Skeletal muscle satellite cell (primary cell): Measurements from ENCODE around the gene TNC.

Experiments used
- H3K27me3 ChIP-seq: 2 replicates; pipeline ENCODE4 v1.7.0; 2013; ENCODE audit warnings: low read length; ENCODE audit not compliant: control insufficient read depth, insufficient read depth
- H3K36me3 ChIP-seq: 2 replicates; pipeline ENCODE4 v1.7.0; 2013; ENCODE audit warnings: mild to moderate bottlenecking, control low read depth, low read length; ENCODE audit not compliant: insufficient read depth
- H3K4me1 ChIP-seq: 2 replicates; pipeline ENCODE4 v1.7.0; 2013; ENCODE audit warnings: low read length; ENCODE audit not compliant: control insufficient read depth, insufficient read depth
- H3K4me2 ChIP-seq: 2 replicates; pipeline ENCODE4 v1.7.0; 2013; ENCODE audit warnings: mild to moderate bottlenecking, low read length
- H3K4me3 ChIP-seq: 2 replicates; pipeline ENCODE4 v1.7.0; 2013; ENCODE audit warnings: low read length
- H3K9ac ChIP-seq: 2 replicates; pipeline ENCODE4 v1.7.0; 2013; ENCODE audit warnings: mild to moderate bottlenecking, low read depth, low read length, moderate library complexity
- H3K9me3 ChIP-seq: replicated peaks from 2 replicates; pipeline ENCODE4 v1.7.0; 2013; ENCODE audit warnings: mild to moderate bottlenecking, control low read depth, low read length

TNC gene

GRCh38 chr9:115148721-115149120 lies 30.8 kb upstream of the TNC start:
- no peak overlapping the region for H3K4me2 ChIP-seq
- H3K4me1 ChIP-seq: peaks cover 21% of the 10 kb centered on the region
- H3K9ac ChIP-seq: no peak overlapping the region
- H3K27me3 ChIP-seq: no peaks in the 10 kb centered on the region
- no peaks in the 10 kb centered on the region for H3K9me3 ChIP-seq
- H3K4me3 ChIP-seq: no peak overlapping the region
- no peaks in the 10 kb centered on the region for H3K36me3 ChIP-seq

- peak overlapping the region; percentile 7 for H3K9ac ChIP-seq
- H3K4me1 ChIP-seq: peaks cover 21% of the 10 kb centered on the region
- H3K4me2 ChIP-seq: peak overlapping the region; percentile 2
- H3K9me3 ChIP-seq: no peaks in the 10 kb centered on the region
- H3K27me3 ChIP-seq: no peaks in the 10 kb centered on the region
- no peak overlapping the region for H3K4me3 ChIP-seq
- no peaks in the 10 kb centered on the region for H3K36me3 ChIP-seq
These were observed 28.6 kb upstream of the TNC start for GRCh38 chr9:115146581-115147021.

- no peak overlapping the region for H3K9ac ChIP-seq
- H3K9me3 ChIP-seq: no peaks in the 10 kb centered on the region
- H3K4me2 ChIP-seq: no peak overlapping the region
- H3K4me3 ChIP-seq: no peak overlapping the region
- H3K36me3 ChIP-seq: no peaks in the 10 kb centered on the region
- H3K27me3 ChIP-seq: no peaks in the 10 kb centered on the region
- H3K4me1 ChIP-seq: peaks cover 21% of the 10 kb centered on the region
These were observed 26.7 kb upstream of the TNC start for GRCh38 chr9:115144706-115145105.

GRCh38 chr9:115143689-115144088 lies 25.7 kb upstream of the TNC start:
- Histone ChIP-seq H3K4me3 (no peak overlapping the region), H3K9ac (no peak overlapping the region), H3K9me3 (no peaks in the 10 kb centered on the region), H3K4me2 (no peak overlapping the region), H3K4me1 (peaks cover 21% of the 10 kb centered on the region), H3K27me3 (no peaks in the 10 kb centered on the region), H3K36me3 (no peaks in the 10 kb centered on the region)

- no peaks in the 10 kb centered on the region for H3K9me3 ChIP-seq
- H3K4me3 ChIP-seq: no peak overlapping the region
- H3K4me1 ChIP-seq: peaks cover 20% of the 10 kb centered on the region
- no peak overlapping the region for H3K4me2 ChIP-seq
- no peak overlapping the region for H3K9ac ChIP-seq
- no peaks in the 10 kb centered on the region for H3K27me3 ChIP-seq
- no peaks in the 10 kb centered on the region for H3K36me3 ChIP-seq
These were observed 24.7 kb upstream of the TNC start for GRCh38 chr9:115142517-115143270.

GRCh38 chr9:115142090-115142489 lies 24.1 kb upstream of the TNC start:
- Histone ChIP-seq H3K4me1 (peaks cover 14% of the 10 kb centered on the region), H3K4me2 (no peak overlapping the region), H3K9me3 (no peaks in the 10 kb centered on the region), H3K4me3 (no peak overlapping the region), H3K27me3 (no peaks in the 10 kb centered on the region), H3K9ac (no peak overlapping the region), H3K36me3 (no peaks in the 10 kb centered on the region)

- Histone ChIP-seq H3K27me3 (no peaks in the 10 kb centered on the region), H3K4me1 (peaks cover 9% of the 10 kb centered on the region), H3K9me3 (no peaks in the 10 kb centered on the region), H3K4me3 (no peak overlapping the region), H3K36me3 (no peaks in the 10 kb centered on the region), H3K4me2 (no peak overlapping the region), H3K9ac (no peak overlapping the region)
These were observed 23.7 kb upstream of the TNC start for GRCh38 chr9:115141612-115142011.

GRCh38 chr9:115138151-115138550 lies 20.2 kb upstream of the TNC start:
- Histone ChIP-seq H3K4me2 (no peak overlapping the region), H3K9me3 (no peaks in the 10 kb centered on the region), H3K4me1 (peaks cover 3% of the 10 kb centered on the region), H3K36me3 (no peaks in the 10 kb centered on the region), H3K4me3 (no peak overlapping the region), H3K9ac (no peak overlapping the region), H3K27me3 (no peaks in the 10 kb centered on the region)

GRCh38 chr9:115137526-115137925 lies 19.6 kb upstream of the TNC start:
- Histone ChIP-seq H3K27me3 (no peaks in the 10 kb centered on the region), H3K9me3 (no peaks in the 10 kb centered on the region), H3K4me2 (no peak overlapping the region), H3K4me1 (peaks cover 8% of the 10 kb centered on the region), H3K9ac (no peak overlapping the region), H3K36me3 (no peaks in the 10 kb centered on the region), H3K4me3 (no peak overlapping the region)

- Histone ChIP-seq H3K4me2 (no peak overlapping the region), H3K9ac (no peak overlapping the region), H3K4me3 (no peak overlapping the region), H3K4me1 (peaks cover 15% of the 10 kb centered on the region), H3K9me3 (no peaks in the 10 kb centered on the region), H3K36me3 (no peaks in the 10 kb centered on the region), H3K27me3 (no peaks in the 10 kb centered on the region)
These were observed 18.1 kb upstream of the TNC start for GRCh38 chr9:115135821-115136778.

- H3K9ac ChIP-seq: no peak overlapping the region
- no peaks in the 10 kb centered on the region for H3K27me3 ChIP-seq
- no peaks in the 10 kb centered on the region for H3K36me3 ChIP-seq
- H3K9me3 ChIP-seq: no peaks in the 10 kb centered on the region
- H3K4me1 ChIP-seq: peaks cover 15% of the 10 kb centered on the region
- H3K4me2 ChIP-seq: no peak overlapping the region
- H3K4me3 ChIP-seq: no peak overlapping the region
These were observed 17.0 kb upstream of the TNC start for GRCh38 chr9:115134941-115135340.
